K562 (cell line): Measurements from ENCODE around the gene ORC2. TPM values are rescaled to one million over a fixed set of nuclear protein-coding genes. Genes with fewer than 3 reads are reported as not detected.
A peak's percentile ranks its signal among the peaks of the same experiment; 100 is the strongest.

ENCODE experiments used
- ATAC-seq: fragments of 200-7000 bp; cut with Tn5 transposase; 3 replicates; pipeline ENCODE4 v1.9.1; 2020; ENCODE audit warnings: moderate library complexity
- BruUV-seq: library from RNA; stranded (reverse); fragments of 400-500 nt; replicated peaks from 2 replicates; lab custom pipeline; 2021; lab: Mats Ljungman, UMichigan
- CTCF ChIA-PET: fragments of 300-600 bp; formaldehyde crosslinking; extraction: SDS; loops from one replicate; lab custom pipeline; 2021; ENCODE audit warnings: low intra/inter-chr PET ratio; lab: Yijun Ruan, JAX
- POLR2A ChIA-PET: fragments of 300-600, 350-650 bp; sonication (Branson Sonifier 250); formaldehyde crosslinking; extraction: SDS; loops from one replicate; lab custom pipeline; 2021; ENCODE audit warnings: antibody characterized with exemption, inconsistent platforms; lab: Yijun Ruan, JAX
- DNase-seq, 4 experiments: peaks; one replicate each; pipeline versions ENCODE4 v3.0.0 to v3.0.0-alpha.2; 2011 to 2018; ENCODE audit warnings: low spot score in 3 of 4, mixed read lengths in 3 of 4; ENCODE audit errors: extremely low read depth in 1 of 4
- FAIRE-seq: peaks from 2 replicates; lab custom pipeline; 2011; peaks lifted over from hg19 to GRCh38; lab: Jason Lieb, UNC
- H2AFZ ChIP-seq: 2 replicates; pipeline ENCODE4 v1.6.0; 2011; ENCODE audit warnings: low read depth, low read length, control low read depth, inconsistent platforms
- H3K27ac ChIP-seq: fragments of 200-600 bp; 3 replicates; pipeline ENCODE4 v1.8.0; 2011; ENCODE audit warnings: low read depth, mild to moderate bottlenecking, control low read depth, inconsistent platforms, low read length, moderate library complexity, mixed read lengths; ENCODE audit errors: extremely low read depth
- H3K27me3 ChIP-seq, 2 experiments: fragments of 300-600 bp in 1 of 2; 2 replicates in 1 of 2; 3 replicates in 1 of 2; pipeline versions ENCODE4 v1.6.0 to v1.8.0; 2011; ENCODE audit warnings: inconsistent platforms in 2 of 2, low read length in 2 of 2, mild to moderate bottlenecking in 1 of 2, mixed read lengths in 1 of 2, moderate library complexity in 1 of 2; ENCODE audit not compliant: control insufficient read depth in 2 of 2, insufficient read depth in 2 of 2
- H3K36me3 ChIP-seq: fragments of 300-600 bp; 3 replicates; pipeline ENCODE4 v1.8.0; 2011; ENCODE audit warnings: mild to moderate bottlenecking, low read length, inconsistent platforms; ENCODE audit not compliant: control insufficient read depth, insufficient read depth
- H3K4me1 ChIP-seq, 2 experiments: fragments of 200-600 bp in 1 of 2; replicated peaks in 1 of 2; 2 replicates in 1 of 2; 3 replicates in 1 of 2; pipeline versions ENCODE4 v1.5.1 to v1.8.0; 2011; ENCODE audit warnings: inconsistent platforms in 2 of 2, low read length in 2 of 2, mild to moderate bottlenecking in 1 of 2, mixed read lengths in 1 of 2, moderate library complexity in 1 of 2; ENCODE audit not compliant: control insufficient read depth in 2 of 2, insufficient read depth in 2 of 2
- H3K4me2 ChIP-seq: 2 replicates; pipeline ENCODE4 v1.6.1; 2011; ENCODE audit warnings: low read length, control low read depth, inconsistent platforms, mixed read lengths; ENCODE audit not compliant: insufficient read depth
- H3K4me3 ChIP-seq: fragments of 200-600 bp; sonication (generic), shearing (Covaris generic); 2 replicates; pipeline ENCODE4 v1.5.1; 2016; ENCODE audit warnings: control low read depth, inconsistent platforms
- H3K79me2 ChIP-seq: fragments of 200-600 bp; 3 replicates; pipeline ENCODE4 v1.8.0; 2011; ENCODE audit warnings: low read length, inconsistent platforms; ENCODE audit not compliant: control insufficient read depth, insufficient read depth
- H3K9ac ChIP-seq, 2 experiments: 2 replicates each; pipeline versions ENCODE4 v1.6.0 to v1.6.1; 2011; ENCODE audit warnings: low read depth in 2 of 2, low read length in 2 of 2, control low read depth in 1 of 2, inconsistent platforms in 1 of 2, mild to moderate bottlenecking in 1 of 2, mixed read lengths in 1 of 2; ENCODE audit not compliant: insufficient read depth in 1 of 2
- H3K9me1 ChIP-seq: one replicate; pipeline ENCODE4 v1.6.0; 2011; ENCODE audit warnings: inconsistent platforms, mild to moderate bottlenecking, low read length, moderate library complexity; ENCODE audit not compliant: control insufficient read depth, insufficient read depth
- H3K9me3 ChIP-seq: replicated peaks from 2 replicates; pipeline ENCODE4 v1.5.1; 2011; ENCODE audit warnings: low read depth, low read length, inconsistent platforms; ENCODE audit not compliant: control insufficient read depth, insufficient read depth
- H4K20me1 ChIP-seq: replicated peaks from 2 replicates; pipeline ENCODE4 v1.6.1; 2011; ENCODE audit warnings: low read length, inconsistent platforms, mixed read lengths; ENCODE audit not compliant: control insufficient read depth, insufficient read depth
- CBFA2T3 ChIP-seq: fragments of 450-650 bp; IDR thresholded peaks from 2 replicates; pipeline ENCODE4 v1.6.1; 2017
- EHMT2 ChIP-seq: fragments of 450-650 bp; IDR thresholded peaks from 2 replicates; pipeline ENCODE4 v1.6.1; 2018; ENCODE audit warnings: antibody characterized with exemption
- ETS2 ChIP-seq: IDR thresholded peaks from 2 replicates; pipeline ENCODE4 v1.6.1; 2016; ENCODE audit warnings: borderline replicate concordance, missing genetic modification characterization, mild to moderate bottlenecking, moderate library complexity, missing compliant biosample characterization; ENCODE audit not compliant: poor library complexity, severe bottlenecking
- FOXA1 ChIP-seq: fragments of 450-650 bp; IDR thresholded peaks from 2 replicates; pipeline ENCODE4 v1.6.1; 2016; ENCODE audit warnings: mild to moderate bottlenecking, borderline replicate concordance
- FUS ChIP-seq: fragments of 200-400 bp; formaldehyde crosslinking; optimal IDR thresholded peaks from 2 replicates; pipeline ENCODE3; 2017; ENCODE audit warnings: low read depth, low read length
- KAT7 ChIP-seq: sonication (generic); formaldehyde crosslinking; IDR thresholded peaks from 2 replicates; pipeline ENCODE4 v1.8.0; 2022; ENCODE audit warnings: missing genetic modification reagents, mild to moderate bottlenecking, borderline replicate concordance
- MAFG ChIP-seq: fragments of 450-650 bp; conservative IDR thresholded peaks from 2 replicates; pipeline ENCODE4 v1.6.1; 2016; ENCODE audit warnings: missing genetic modification characterization, missing compliant biosample characterization
- NFATC3 ChIP-seq: fragments of 450-650 bp; IDR thresholded peaks from 2 replicates; pipeline ENCODE4 v1.6.1; 2017; ENCODE audit warnings: mild to moderate bottlenecking
- NR3C1 ChIP-seq: sonication (generic); formaldehyde crosslinking; IDR thresholded peaks from 2 replicates; pipeline ENCODE4 v1.8.1; 2022; ENCODE audit warnings: missing genetic modification reagents
- RBM22 ChIP-seq: fragments of 200-400 bp; formaldehyde crosslinking; IDR thresholded peaks from 2 replicates; pipeline ENCODE4 v1.6.1; 2018; ENCODE audit warnings: low read length, low read depth; ENCODE audit not compliant: poor library complexity, severe bottlenecking
- RUNX1 ChIP-seq: sonication (generic); IDR thresholded peaks from 2 replicates; pipeline ENCODE4 v1.6.1; 2016; ENCODE audit warnings: antibody characterized with exemption, low read depth
- SIX5 ChIP-seq, 2 experiments: IDR thresholded peaks; 2 replicates each; pipeline ENCODE4 v1.6.1; 2011; ENCODE audit warnings: low read length in 2 of 2, borderline replicate concordance in 1 of 2, low read depth in 1 of 2, mild to moderate bottlenecking in 1 of 2, moderate library complexity in 1 of 2; ENCODE audit not compliant: insufficient read depth in 1 of 2
- TBP ChIP-seq: optimal IDR thresholded peaks from 2 replicates; pipeline ENCODE3; 2011; ENCODE audit warnings: low read depth, low read length, improper control_type of control experiment
- TCF7 ChIP-seq: sonication (generic); IDR thresholded peaks from 2 replicates; pipeline ENCODE4 v1.6.1; 2016; ENCODE audit warnings: antibody characterized with exemption, borderline replicate concordance
- XRCC3 ChIP-seq: fragments of 450-650 bp; IDR thresholded peaks from 2 replicates; pipeline ENCODE4 v1.6.1; 2017; ENCODE audit warnings: mild to moderate bottlenecking, moderate library complexity
- ZFPM2 ChIP-seq: fragments of 250-450 bp; sonication (Bioruptor Pico); IDR thresholded peaks from 2 replicates; pipeline ENCODE4 v1.5.1; 2022; ENCODE audit warnings: mild to moderate bottlenecking
- ZKSCAN3 ChIP-seq: fragments of 250-450 bp; sonication (Bioruptor Pico); IDR thresholded peaks from 2 replicates; pipeline ENCODE4 v1.4.0; 2020
- ZNF184 ChIP-seq: sonication (generic); formaldehyde crosslinking; IDR thresholded peaks from 2 replicates; pipeline ENCODE4 v1.5.0; 2020; ENCODE audit warnings: missing genetic modification reagents
- ZNF282 ChIP-seq: sonication (generic); formaldehyde crosslinking; IDR thresholded peaks from 2 replicates; pipeline ENCODE4 v1.8.1; 2023; ENCODE audit warnings: missing genetic modification reagents
- ZNF507 ChIP-seq: conservative IDR thresholded peaks from 2 replicates; pipeline ENCODE4 v1.6.1; 2017; ENCODE audit warnings: missing genetic modification characterization, missing compliant biosample characterization
- ZNF551 ChIP-seq: fragments of 250-450 bp; sonication (Bioruptor Pico); IDR thresholded peaks from 2 replicates; pipeline ENCODE4 v1.5.0; 2021; ENCODE audit warnings: mild to moderate bottlenecking, moderate library complexity
- ZNF584 ChIP-seq: fragments of 200-800 bp; sonication (Bioruptor generic); IDR thresholded peaks from 2 replicates; pipeline ENCODE4 v1.6.1; 2016; ENCODE audit warnings: low read depth, mild to moderate bottlenecking, missing genetic modification characterization, missing compliant biosample characterization
- WGBS: fragments of 100-300 bp; shearing (Covaris generic); methylation state at CpG from one replicate; pipeline ENCODE4 v1.1.6; 2016; ENCODE audit warnings: low coverage, mixed read lengths; ENCODE audit not compliant: insufficient coverage; ENCODE audit errors: missing lambda C conversion rate; 5-methylcytosine and 5-hydroxymethylcytosine counted together
- in situ Hi-C: fragments of 300-500 bp; cut with MboI; formaldehyde crosslinking; loops from 4 replicates; pipeline ENCODE4 v1.15.0; 2018; ENCODE audit warnings: inconsistent platforms, mixed read lengths
- intact Hi-C: fragments of 100-400 bp; cut with micrococcal nuclease; formaldehyde crosslinking; loops from 2 replicates; pipeline ENCODE4 v1.14.2; 2022
- polyA plus RNA-seq, 8 experiments: library from polyadenylated mRNA; depleted of rRNA in 4 of 8; stranded (reverse) in 5 of 8; unstranded in 3 of 8; fragments of >200 nt; fragmentation: Nextera tagmentation in 2 of 8; fragmentation: Illumina TruSeq in 1 of 8; extraction: Ambion mirVana in 2 of 8; extraction: Trizol in 1 of 8; gene quantifications; 2 replicates each; pipeline versions ENCODE4 v1.2.1 to v1.2.3, GENCODE V29; 2011 to 2014; ENCODE audit warnings: inconsistent platforms in 1 of 8, missing spikeins in 1 of 8
- total RNA-seq, 7 experiments: library from RNA; depleted of rRNA in 6 of 7; stranded (reverse); fragments of >200 nt in 6 of 7; fragmentation: Illumina TruSeq in 2 of 7; extraction: Trizol in 2 of 7; gene quantifications; 2 replicates each; pipeline versions ENCODE4 v1.2.1 to v1.2.3, GENCODE V29; 2011 to 2021; ENCODE audit warnings: low replicate concordance in 1 of 7

ORC2 gene
- total and polyA plus RNA-seq, 9 of the 15 experiments (the other 6 are each of a cell fraction or from before 2014, with no cell fraction given), result 5.6 to 41.1 (median 19.0) TPM

DNA sequence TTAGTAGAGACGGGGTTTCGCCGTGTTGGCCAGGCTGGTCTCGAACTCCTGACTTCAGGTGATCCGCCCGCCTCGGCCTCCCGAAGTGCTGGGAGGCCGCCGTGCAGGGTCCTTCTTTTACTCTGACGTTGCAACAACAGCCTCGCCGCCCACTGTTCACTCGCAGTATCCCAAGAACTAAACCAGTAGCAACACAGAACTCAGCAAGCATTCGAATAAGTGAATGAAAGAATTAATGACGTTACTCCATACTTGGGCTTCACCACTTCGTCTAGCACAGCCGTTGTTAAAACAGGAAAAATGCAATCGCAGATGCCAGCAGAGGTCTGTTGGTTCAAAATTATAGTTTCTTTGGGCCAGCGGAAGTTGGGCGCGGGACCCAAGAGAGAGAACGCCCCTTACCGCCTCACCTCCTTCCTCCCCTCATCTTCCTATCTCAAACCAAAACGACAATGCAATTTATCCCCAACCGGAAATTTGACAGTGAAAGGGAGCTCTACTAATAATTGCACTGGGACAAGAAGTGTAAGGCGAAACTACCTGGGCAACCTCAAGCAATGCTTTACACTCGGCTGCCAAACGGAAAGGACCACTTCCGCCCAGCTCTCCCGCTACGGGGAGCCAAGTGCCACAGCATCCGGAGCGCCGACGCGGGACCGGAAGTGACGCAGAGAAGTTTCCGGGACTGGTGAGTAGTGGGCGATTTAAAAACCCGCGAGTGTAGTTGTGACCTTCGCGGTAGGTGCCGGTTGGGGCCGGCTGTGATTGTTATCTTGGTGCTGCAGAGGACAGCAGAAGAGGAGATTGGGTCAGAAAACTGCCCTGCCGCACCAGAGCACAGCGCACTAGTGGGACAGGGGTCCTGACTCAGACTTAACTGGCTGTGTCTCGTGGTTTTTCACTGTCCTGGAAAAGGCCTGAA, 74.5 kb downstream of the ORC2 start, which contains the start of the genes NIF3L1 and PPIL3:
Gene NIF3L1, plus strand, starts transcription at position 668 of the 922 bp plus-strand sequence. CDS start 2,573 bp downstream, outside the sequence.
Gene PPIL3, minus strand, starts transcription at position 374 of the 922 bp plus-strand sequence. CDS start 1,462 bp downstream, outside the sequence.
- POLR2A ChIA-PET, result interaction anchor here (0.6 to 2.1 kb wide), 27 partner anchors 9 to 1018 kb away, joined by 3 to 28 read pairs (median 4); partner anchors contain the start of genes CASP10 and CLK1
- WGBS, result under 1% methylated on average over 46 of the region's 50 CpGs
- BruUV-seq, result TSS peak; percentile 75
- FAIRE-seq (peak; percentile 94), DNase-seq (peak; percentile 80 to 98 (median 84)), ATAC-seq (peak; percentile 89)
- Histone ChIP-seq H3K4me2 (peak within 1 kb of the TSS; percentile 98), H3K9me3 (no peaks in the 10 kb centered on the region), H3K9me1 (no peaks in the 10 kb centered on the region), H2AFZ (peak within 1 kb of the TSS; percentile 95), H3K4me1 (peaks cover 4 to 16% of the 10 kb centered on the region in 2 experiments; a peak in 4 of 5 replicates), H3K79me2 (peaks cover 61% of the 10 kb centered on the region), H3K36me3 (peaks cover 34% of the 10 kb centered on the region; the same call in 2 of the 3 replicates), H3K4me3 (peak within 1 kb of the TSS; percentile 46), H3K27me3 (no peaks in the 10 kb centered on the region), H3K27ac (peak within 1 kb of the TSS; percentile 99), H3K9ac (peak within 1 kb of the TSS; percentile 89 to 98), H4K20me1 (no peaks in the 10 kb centered on the region)
- intact Hi-C loops (loop anchor here (2.0 kb wide), 2 partner anchors 26 to 78 kb away; partner anchors contain the start of gene BZW1), in situ Hi-C loops (no loop called here)
- CTCF ChIA-PET, result interaction anchor here (0.7 kb wide), 1 partner anchor 173 kb away, joined by 3 read pairs; no protein-coding TSS in a partner anchor
- TF ChIP-seq ETS2 (tag) (no peak), ZNF282 (CRISPR knock-in tag) (no peak), RUNX1 (no peak), ZNF551 (no peak), NR3C1 (CRISPR knock-in tag) (no peak), EHMT2 (peak; percentile 79; the same call in 1 of the 2 replicates), MAFG (tag) (no peak), ZKSCAN3 (no peak), CBFA2T3 (peak; percentile 41), SIX5 (IDR thresholded peaks at IDR 0.05; ENCODE audit: borderline replicate concordance in 1 of 2, insufficient read depth in 1 of 2, low read depth in 1 of 2, low read length in 2 of 2) (peak in 1 of 2 experiments; percentile 37; a peak in 1 of 4 replicates), RBM22 (no peak), FUS (no peak), KAT7 (CRISPR knock-in tag) (no peak), ZNF507 (tag) (no peak), FOXA1 (no peak), ZNF184 (CRISPR knock-in tag) (no peak), TBP (peak; percentile 78), XRCC3 (no peak), ZFPM2 (CRISPR knock-in tag) (no peak), NFATC3 (no peak), TCF7 (no peak), ZNF584 (CRISPR knock-in tag) (no peak)
